Measurements from ENCODE around the gene HDAC9.

Gene HDAC9

DNA sequence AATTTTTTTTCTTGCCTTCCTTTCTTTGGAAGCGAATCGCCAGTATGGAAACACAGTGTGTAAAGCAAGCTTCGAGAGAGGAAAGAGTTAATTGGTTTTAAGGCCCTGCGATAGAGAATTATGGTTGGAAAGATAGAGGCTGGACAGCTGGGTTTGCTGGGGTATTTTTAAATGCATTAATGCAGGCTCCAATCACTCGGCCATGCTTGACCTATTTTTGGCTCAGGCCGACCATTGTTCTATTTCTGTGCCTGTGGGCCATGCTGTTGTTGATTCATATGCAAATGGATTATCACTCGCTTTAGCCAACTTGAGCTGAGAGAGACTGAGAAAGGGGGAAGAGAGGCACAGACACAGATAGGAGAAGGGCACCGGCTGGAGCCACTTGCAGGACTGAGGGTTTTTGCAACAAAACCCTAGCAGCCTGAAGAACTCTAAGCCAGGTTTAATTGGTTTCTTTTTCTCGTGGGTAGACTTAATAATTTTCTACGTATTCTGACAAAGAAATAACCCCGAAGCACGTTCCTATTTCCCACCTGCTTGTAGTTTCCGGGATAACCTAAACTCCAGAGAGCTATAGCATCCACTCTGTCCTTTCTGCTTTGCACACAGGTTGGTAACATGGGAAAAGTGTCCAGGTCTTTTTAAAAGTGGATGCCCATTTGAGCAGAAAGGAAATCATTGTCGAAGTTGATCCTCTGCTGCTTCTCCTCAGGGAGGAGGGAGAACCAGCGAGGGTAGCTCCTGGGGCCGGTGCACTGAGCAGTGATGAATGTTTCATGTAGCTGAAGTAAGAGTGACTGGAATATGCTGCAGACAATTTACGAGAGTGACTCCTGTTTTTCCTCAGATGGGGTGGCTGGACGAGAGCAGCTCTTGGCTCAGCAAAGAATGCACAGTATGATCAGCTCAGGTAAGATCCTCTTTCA lies at the start of gene HDAC9:
TSS of gene HDAC9 (plus strand) at position 338 of the 929 bp plus-strand sequence. CDS start at position 892, 554 bp downstream.
- peak; percentile 45 for DNase-seq (ENCODE audit: low spot score)

DNA sequence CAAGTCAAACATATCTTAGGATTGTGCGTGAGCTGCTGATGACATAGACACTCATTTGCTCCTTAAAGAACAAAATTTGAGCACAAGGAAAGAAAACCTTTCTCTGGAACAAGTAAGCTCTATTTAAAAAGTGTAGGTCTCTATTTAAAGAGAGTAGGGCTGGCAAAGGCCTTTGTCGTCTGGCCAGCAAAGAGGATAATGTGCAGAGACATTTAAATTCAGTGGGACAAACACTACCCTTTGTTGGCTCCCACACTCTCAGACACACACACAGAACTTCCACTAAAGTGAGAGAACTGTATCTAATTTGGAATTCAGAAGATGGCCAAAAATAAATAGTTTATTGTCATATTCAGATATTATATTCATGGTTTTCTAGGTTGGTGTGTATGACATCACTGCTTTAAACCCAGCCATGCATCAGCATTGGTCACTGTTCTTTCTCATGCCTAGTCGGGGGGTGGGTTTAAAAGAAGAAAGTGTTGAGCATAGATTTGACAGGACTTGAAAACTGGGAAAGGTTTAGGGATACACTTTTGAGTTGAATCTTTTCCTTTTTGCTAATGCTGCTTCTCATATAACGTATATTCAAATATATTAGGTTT lies 49.5 kb upstream of the HDAC9 start:
- no peak for DNase-seq (ENCODE audit: low spot score)

DNA sequence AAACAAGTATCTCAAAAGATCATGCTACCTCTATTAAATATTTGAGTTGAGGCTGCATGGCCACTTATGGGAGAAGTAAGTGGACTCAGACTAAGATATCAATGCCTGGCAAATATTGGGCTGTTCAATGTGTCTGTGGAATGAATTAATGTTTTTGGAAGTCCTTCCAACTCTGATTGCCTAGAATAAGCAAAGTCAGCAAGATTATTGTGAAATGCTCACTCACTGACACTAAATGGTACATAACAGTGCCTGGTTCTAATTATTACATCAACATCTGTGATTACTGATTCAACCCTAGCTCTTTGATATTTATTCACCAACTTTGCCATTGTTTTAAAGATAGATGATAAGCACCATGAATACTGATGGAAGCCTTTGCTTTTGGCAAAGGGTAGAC lies 45.5 kb upstream of the HDAC9 start:
- DNase-seq (ENCODE audit: low spot score), result no peak

DNA sequence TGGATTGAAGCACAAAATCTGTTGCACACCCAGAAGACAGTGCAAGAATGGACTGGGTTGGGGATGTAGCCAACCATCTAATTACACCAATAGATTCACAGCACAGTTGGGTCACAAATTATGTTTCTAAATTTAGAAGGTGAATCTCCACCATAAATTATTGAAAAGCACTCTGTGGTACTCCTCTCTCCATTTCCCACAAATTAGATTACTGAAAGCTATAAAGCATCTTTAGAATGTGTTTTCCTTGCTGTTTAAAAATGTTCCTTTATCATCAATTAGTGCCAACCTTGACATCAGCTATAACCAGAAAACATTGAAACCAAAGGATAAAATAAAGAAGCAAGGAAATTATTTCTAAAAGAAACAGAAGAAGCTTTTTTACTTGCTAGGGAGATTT lies 39.9 kb upstream of the HDAC9 start:
- no peak for DNase-seq (ENCODE audit: low spot score)

DNA sequence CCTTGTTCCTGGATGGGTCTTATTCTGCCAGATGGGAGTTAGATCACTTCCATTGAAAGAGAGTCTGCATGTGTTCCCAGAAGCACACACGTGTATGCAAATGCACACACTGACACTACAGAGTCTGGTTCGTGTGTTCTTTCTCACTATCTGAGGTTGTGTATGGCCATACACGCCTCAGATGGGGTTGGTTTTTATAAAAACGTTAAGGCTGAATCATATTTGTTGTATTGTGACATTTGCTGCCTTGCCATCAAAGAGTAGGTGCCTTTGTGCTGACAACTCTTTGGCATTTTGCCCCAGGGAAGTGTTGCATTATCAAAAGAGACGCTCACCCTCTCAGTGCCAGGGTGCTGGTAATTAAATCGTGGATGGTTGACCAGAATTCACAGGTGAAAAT lies 37.7 kb upstream of the HDAC9 start:
- no peak for DNase-seq (ENCODE audit: low spot score)

DNA sequence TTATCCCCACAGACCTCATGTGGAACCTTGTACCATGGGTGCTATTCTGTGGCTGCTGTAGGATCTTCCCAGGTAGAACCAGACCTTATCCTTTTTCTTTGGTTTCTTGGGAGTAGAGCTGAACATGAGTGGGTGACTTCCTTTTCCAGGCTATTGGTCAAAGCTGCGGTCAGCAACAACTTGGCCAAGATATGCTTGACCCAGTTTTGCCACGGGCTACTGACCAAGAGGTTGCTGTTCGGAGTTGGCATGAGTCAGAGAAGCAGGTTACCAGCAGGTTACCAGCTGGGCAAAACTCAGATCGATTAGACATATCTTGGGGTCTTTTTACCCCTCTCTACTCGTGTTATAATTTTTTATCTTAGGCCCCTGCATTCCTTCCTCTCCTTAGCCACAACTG lies 36.7 kb upstream of the HDAC9 start:
- DNase-seq (ENCODE audit: low spot score), result peak; percentile 3

DNA sequence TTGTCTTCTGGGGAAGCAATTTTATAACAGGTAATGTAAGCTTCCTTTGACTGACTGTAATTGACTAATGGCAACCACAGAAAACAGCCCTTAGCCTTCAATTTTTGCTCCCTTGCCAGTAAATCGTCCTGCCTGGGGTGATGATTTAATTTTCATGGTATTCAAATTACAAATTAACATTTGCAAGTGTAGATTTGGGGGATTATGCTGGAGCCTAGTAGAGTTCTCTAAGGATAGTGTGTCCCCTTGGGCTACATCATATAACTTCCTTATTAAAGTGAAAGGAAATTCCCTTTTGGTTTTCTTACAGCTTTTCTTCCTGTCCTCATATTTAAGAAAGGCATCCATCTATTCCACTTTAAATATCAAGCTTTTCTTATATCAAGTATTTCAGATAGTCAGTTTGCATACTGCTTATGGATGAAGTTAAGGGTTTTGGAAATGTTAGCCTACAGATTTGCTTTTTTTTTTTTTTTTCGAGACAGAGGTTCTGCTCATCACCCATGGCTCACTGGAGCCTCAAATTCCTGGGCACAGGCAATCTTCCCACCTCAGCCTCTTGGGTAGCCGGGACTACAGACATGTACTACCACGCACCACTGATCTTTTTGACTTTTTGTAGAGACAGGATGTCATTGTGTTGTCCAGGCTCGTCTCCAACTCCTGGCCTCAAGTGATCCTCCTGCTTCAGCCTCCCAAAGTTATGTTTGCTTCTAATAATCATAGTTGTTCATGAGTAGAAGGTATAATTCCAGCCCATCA lies 35.9 kb upstream of the HDAC9 start:
- DNase-seq (ENCODE audit: low spot score), result no peak

DNA sequence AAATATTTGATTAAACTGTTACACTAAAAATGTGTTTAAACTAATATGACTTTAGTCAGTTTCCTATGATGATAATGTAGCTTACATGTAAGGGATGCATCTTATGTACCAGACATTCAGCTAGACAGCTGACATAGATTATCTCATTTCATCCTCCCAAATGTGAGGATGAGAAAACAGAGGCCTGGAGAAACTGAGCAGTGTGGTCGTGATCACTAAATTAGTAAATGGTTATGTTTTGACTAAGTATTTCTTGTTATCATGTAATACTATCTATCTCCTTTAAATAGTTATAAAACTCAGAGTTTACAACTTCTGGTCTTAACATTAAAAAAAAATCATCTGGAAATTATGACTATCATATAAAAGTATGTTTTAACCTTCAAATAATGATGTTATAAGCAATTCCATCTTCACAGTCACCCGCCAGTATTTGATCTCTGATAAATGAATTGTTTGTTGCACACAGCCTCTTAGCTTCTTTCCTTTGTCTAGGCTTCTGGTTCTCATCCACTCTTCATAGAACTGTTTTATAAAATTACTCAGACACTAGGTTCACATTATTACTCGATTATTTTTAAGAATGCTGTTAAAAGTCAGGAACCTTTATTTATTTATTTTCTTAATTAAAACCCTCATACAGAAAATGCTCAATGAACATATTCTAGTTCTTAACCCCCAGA lies 33.6 kb upstream of the HDAC9 start:
- no peak for DNase-seq (ENCODE audit: low spot score)

DNA sequence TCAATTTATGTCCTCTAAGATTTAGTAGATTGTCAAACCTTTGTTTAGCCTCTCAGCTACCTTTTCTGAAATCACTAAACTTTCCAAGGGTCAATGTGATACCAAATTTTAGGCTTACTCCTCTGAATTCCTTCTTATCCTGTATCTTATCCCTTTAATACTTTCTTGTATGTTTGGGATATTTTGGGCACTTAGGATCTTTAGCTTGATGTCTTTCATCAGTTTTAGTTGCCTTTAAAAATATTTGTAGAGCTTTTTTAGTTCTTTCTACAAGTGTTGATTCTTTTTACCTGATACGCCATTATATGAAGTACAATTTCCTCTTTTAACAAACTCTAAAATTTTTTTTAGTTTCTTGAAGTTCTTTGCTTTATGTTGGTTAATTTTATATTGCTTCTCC lies 30.7 kb upstream of the HDAC9 start:
- no peak for DNase-seq (ENCODE audit: low spot score)

DNA sequence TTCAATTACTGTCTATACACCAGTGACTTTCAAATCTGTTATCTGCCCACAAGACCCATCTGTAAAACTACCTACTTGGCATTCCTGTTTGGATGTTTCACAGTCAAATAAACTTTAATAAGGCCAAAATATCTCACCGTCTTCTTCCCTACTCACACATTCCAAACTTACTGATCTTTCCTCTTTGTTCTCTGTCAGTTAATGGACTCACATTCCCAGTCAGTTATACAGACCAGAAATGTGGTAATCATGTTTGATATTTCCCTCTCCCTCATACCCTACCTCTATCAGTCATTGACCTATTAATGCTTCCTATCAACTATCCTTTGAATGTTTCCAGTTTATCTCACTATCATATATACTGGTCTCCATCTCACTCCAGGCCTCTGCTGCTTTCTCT lies 28.5 kb upstream of the HDAC9 start:
- DNase-seq (ENCODE audit: low spot score), result no peak

DNA sequence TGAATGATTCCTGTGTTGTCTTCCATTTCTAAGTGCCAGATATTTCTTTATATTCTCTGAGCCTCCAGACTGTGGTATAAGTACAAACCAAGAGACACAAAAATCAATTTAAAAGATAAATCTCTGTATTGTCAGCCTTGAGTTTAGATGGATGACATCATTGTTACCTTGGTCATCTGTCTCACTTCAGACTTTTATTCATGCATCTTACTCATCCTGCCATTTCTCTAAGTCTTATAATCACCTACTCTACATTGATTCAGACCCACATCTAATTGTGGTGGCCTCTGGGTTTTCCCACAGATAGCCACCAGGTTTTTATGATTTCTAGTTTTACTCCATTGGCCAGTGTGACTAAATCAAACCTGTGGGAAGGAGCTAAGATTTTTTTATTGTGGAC lies 26.8 kb upstream of the HDAC9 start:
- no peak for DNase-seq (ENCODE audit: low spot score)

DNA sequence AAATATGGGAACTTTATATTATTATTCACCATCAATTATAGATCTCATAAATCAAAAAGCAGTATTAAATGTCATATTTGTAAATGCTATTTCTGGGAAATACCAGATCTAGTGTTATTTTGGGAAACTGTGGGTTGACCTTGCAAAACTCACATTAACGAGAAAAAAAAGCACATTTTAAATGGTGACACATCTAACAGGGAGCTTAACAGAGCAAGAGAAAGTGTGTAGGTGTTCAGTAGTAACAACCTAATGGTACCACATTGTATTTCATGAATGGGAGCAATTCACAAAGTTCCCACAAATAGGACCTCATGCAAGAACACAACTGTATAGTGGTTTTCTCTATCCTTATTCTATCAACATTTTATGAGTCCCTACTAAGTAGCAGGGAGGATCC lies 26.2 kb upstream of the HDAC9 start:
- DNase-seq (ENCODE audit: low spot score), result no peak

DNA sequence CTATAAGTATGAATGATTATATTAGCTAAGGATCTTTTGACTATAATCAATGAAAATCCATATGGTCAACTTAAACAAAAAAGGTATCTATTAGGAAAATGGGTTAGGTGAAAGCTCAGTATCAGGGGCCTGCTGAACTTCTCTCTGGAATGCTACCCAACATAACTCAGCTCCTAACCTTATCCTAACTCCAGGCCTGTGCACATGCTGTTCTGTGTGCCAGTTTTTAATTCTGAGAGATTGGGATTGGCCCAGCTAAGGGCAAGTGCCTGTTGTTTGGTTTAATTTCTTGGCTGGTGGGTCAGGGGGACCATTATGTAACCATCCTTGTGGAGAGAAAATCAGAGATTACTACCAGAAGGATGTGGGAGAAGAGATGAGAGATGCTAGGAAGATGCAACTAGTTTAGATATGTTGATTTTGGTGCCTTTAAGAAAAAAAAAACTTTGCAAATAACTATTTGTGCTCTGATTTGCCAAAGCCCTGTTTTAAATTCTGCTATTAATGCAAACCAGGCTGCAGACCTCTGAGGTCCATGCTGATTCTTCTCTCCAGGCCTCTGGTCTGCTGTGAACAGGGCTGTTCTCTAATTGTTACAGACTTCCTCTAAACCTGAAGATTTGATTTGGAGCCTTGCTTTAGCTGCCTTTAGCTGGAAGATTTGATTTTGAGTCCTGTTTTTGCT lies 23.9 kb upstream of the HDAC9 start:
- no peak for DNase-seq (ENCODE audit: low spot score)

DNA sequence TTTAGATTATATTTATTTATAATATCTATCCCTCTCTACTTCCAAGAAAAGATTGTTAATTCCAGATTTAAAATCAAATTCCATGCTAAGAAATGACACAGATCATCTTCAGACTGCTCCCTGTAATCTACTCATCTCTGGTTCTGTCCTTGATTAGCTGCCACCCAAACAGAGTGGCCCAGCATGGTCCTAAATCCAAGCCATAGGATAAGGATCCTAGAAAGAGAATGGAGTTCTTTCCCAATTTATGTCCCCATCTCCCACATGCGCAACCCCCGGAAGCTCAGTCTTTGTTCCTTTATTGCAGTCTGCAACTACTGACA lies 23.4 kb upstream of the HDAC9 start:
- DNase-seq (ENCODE audit: low spot score), result no peak

DNA sequence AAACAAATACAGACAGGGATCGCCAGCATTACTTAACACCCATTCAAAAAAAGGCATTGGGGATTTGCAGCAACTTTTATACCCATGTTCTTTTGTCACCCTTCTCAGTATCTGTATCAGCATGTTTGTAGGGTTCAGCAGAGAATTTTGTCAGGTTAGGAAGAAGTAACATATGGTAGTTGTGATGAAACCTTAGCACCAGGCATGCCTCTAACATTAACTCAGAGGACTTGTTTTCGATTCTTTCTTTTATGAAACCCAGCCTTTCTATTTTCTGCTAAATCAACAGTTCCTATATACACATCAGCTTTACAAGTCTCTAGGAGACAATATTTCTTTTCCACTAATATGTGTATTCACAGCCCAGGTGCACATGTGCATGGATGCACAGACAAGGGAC lies 22.4 kb upstream of the HDAC9 start:
- no peak for DNase-seq (ENCODE audit: low spot score)

DNA sequence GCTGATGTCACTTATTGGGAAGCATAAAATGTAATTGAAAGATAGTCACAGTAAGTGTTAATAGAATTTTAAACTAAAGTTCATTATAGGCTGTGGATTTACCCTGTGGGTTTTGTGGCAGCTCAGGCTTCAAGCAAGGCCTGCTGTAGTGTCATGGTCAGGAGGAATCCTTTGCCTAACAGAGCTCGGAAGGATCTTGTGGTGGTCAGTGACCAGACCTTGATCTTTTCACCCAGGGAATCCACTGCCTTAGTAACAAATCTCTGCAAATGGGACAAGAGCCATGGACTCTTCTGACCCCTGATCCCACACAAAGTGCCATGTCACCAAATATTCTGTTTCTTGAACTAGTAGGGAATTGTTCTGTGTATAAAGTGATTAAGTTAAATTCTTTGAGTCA lies 20.6 kb upstream of the HDAC9 start:
- DNase-seq (ENCODE audit: low spot score), result no peak

DNA sequence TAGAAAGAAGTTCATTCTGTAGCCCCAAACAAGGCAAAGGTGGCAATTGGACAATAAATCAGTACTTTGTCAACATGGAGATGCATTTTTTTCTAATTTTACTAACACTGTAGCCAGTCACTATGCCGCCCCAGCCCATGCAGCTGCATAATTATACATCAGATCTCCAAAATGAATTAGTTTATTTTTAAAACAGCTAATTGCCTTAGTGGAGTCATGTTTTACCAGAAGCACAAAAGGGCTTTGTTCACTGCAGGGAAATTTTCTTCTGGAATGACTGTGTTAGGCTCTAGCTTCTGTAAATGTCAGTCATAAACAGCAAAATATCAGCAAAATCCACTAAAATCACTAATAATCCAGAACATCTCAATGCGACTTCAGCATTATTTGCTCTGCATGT lies 20.1 kb upstream of the HDAC9 start:
- DNase-seq (ENCODE audit: low spot score), result no peak

DNA sequence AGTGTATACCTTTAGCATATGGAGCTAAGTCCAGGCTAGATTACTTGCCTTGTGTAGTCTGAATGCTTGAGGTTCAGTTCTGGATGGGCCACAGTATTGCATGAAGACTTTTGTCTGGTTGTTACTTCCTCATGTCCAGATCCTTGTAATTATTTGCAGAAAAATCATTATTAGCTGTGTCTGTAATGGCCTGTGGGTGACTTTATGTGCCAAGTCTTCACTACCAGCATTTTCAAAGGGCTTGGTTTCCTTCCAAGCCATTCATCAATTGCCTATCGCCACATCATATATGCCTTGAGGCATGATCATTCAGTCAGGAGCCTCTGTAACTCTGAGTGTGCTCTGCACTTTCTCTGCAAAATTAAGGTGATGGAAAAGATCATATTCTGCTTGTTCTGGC lies 13.8 kb upstream of the HDAC9 start:
- DNase-seq (ENCODE audit: low spot score), result no peak

DNA sequence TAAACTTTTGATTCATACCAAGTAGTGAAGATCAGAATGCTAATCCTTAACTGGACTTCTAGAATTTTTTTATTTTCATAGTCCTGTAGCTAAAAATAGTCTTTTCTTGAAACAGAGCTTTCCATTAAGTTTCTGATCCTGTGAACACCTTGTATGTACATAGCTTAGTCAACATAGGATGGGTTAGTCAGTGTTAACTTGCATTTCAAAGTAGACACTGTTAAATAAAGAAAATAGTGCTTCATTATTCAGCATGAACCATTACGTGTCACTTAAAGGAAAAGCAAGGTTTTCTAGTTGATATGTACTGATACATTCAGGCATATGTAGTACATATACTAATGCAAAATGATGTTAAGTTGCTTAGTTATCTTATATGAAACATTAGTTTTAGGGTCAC lies 7.5 kb upstream of the HDAC9 start:
- no peak for DNase-seq (ENCODE audit: low spot score)

DNA sequence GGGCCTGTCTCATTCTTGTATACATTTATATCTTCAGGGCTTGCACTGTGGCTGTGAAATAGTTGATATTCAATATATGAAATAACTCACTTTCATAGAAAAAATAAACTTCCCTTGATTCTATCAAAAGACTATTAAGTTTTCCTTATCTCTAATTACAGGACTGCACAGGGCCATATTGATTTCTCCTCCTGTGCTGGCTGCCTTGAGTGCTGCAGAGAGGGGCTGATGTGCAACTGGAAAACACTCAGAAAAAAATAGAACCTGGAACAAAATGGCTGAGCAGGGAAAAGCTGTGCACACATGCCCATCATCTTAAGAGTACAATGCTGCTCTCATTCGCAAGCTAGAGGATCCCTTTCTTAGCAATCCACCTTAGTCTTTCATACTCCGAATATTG lies 5.9 kb upstream of the HDAC9 start:
- DNase-seq (ENCODE audit: low spot score), result no peak

DNA sequence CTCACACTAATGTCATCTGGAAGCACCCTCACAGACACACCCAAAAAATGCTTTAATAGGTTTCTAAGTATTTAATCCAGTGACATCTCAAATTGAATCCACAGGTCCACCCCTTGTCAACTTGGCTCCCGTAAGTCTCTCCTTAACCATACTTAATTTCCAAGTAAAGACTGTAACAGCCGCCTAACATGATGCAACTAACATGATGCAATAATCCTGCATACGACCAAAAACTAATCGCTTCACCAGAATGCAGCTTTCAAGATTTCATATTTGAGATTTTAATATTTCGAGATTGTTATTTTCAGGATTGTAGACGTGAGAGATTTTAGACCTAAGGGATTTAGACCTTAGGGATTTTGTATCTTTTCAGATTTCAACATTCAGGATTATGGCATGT lies 3.7 kb upstream of the HDAC9 start:
- no peak for DNase-seq (ENCODE audit: low spot score)

DNA sequence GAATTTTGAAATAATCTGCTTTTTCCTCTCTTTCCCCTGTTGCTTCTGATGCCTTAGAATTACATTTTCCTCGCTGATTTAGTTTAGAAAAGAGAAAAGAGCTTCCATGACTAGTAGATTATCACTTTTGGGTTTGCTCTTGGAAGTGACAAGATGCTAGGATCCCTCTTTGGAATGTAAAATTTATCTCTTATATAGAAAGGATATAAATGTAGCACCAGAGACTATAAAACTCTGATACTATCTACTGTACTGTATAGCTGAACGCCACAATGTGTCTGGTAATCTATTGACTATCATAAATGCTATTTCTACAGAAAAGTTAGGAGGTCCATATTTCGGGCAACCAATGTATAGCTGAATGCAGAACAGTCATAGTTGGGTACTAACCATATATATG lies 1.1 kb upstream of the HDAC9 start:
- DNase-seq (ENCODE audit: low spot score), result no peak
